GM10248 (cell line): ENCODE results near the gene MROH2A.

Experiments
- CTCF ChIA-PET: fragments of 300-600 bp; sonication (Branson Sonifier 250); formaldehyde crosslinking; extraction: SDS; loops from one replicate; lab custom pipeline; 2021; ENCODE audit warnings: antibody characterized with exemption; lab: Yijun Ruan, JAX
- POLR2A ChIA-PET: fragments of 350-650 bp; sonication (Branson Sonifier 250); formaldehyde crosslinking; extraction: SDS; loops from one replicate; lab custom pipeline; 2020; ENCODE audit warnings: antibody characterized with exemption; lab: Yijun Ruan, JAX
- DNase-seq: peaks from one replicate; pipeline ENCODE4 v3.0.0; 2012; ENCODE audit errors: extremely low spot score
- CTCF ChIP-seq: IDR thresholded peaks from 2 replicates; pipeline ENCODE4 v1.5.1; 2012; ENCODE audit warnings: mild to moderate bottlenecking, low read depth; ENCODE audit errors: extremely low read depth, missing control alignments, control extremely low read depth

Gene MROH2A

GRCh38 chr2:233823731-233824121, 45.6 kb downstream of the MROH2A start:
- TF ChIP-seq CTCF = no peak
- POLR2A ChIA-PET = no interaction called here
- CTCF ChIA-PET = interaction anchor here (1.4 kb wide), 1 partner anchor 34 kb away, joined by 4 read pairs; no protein-coding TSS in a partner anchor
- no peak for DNase-seq

- TF ChIP-seq CTCF = no peak
- POLR2A ChIA-PET = no interaction called here
- no peak for DNase-seq
- CTCF ChIA-PET = interaction anchor here (1.4 kb wide), 1 partner anchor 34 kb away, joined by 4 read pairs; no protein-coding TSS in a partner anchor
Measured at GRCh38 chr2:233824373-233824772, 46.2 kb downstream of the MROH2A start.

DNA sequence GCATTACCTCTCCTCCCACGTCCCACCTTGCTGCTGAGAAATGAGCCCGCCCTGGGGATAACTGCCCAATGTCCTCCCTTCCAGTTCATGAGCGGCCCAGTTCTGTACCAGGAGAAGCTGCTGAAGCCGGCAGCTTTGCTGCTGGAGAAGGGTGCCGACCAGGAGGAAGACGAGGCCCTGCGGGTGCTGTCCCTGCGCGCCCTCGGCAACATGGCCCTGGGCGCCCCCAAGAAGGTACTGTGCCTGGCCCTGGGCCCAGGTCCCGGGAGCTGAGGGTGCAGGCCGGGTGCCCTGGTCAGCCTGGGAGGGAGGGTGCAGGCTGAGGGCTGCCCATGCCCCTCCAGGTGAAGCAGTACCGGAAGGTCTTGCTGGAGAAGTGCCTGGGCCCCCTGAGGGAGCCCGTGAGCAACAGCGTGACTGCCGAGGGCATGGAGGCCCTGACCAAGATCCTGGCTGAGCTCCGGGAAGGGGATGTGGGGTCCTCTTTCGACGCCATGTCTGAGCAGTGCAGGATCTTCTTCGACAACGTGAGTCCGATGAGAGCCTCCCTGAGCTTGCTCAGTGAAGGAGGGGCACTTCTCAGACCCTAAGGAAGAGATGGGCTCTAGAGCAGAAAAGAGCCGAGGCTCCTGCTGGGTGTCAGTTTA, 50.5 kb downstream of the MROH2A start:
- TF ChIP-seq CTCF = no peak
- CTCF ChIA-PET = no interaction called here
- DNase-seq = no peak
- POLR2A ChIA-PET = no interaction called here

GRCh38 chr2:233829193-233830110, 51.3 kb downstream of the MROH2A start:
- ChIA-PET POLR2A (no interaction called here), CTCF (no interaction called here)
- no peak for DNase-seq
- no peak for TF ChIP-seq CTCF

DNA sequence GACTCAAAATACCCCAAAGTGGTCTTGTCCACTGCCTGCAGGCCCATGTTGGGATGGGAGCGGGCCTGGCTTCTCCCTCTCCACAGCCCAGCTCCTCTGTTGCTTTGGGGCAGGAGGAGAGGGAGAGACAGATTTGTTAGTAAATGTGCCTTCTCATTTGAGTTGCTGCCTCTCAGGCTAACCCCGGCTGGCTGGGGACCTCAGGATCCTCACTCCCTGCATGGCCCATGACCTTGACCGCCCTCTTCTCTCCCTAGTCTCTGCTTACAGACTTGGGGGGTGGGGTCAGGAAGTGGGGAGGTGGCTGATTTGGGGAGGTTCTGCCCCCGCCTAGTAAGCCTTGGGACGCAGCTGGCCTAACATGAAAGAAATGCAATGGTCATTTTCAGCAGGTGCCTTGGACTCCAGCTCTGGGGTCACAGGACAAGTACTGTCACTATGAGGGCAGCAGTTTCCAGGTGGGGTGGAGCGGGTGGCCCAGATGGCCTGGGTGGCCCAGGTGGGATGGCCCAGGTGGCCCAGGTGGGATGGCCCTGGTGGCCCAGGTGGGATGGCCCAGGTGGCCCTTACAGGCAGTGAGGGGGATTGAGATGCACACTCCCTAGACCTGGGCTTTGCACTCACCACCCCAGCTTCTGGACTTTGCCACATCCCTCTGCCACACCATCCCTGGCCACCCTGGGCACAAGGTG, 52.1 kb downstream of the MROH2A start:
- CTCF ChIA-PET = no interaction called here

More for the DNA sequence above, 52.1 kb downstream of the MROH2A start:
- POLR2A ChIA-PET = no interaction called here
- no peak for DNase-seq
- TF ChIP-seq CTCF = no peak
